Measurements from ENCODE around the gene FRMD8.

FRMD8 gene

GRCh38 chr11:65459552-65459951, 73.1 kb downstream of the FRMD8 start:
- Histone ChIP-seq H3K9ac (ENCODE audit: low read length) (no peak overlapping the region), H3K4me3 (ENCODE audit: low read depth, low read length, poor library complexity, severe bottlenecking) (no peak overlapping the region), H3K36me3 (ENCODE audit: insufficient read depth, low read length) (peaks cover 15% of the 10 kb centered on the region), H2AFZ (ENCODE audit: low read length) (no peak overlapping the region), H4K20me1 (ENCODE audit: insufficient read depth, low read length) (no peaks in the 10 kb centered on the region), H3F3A (ENCODE audit: insufficient read depth, low read length) (no peaks in the 10 kb centered on the region), H3K4me1 (ENCODE audit: insufficient read depth, low read length, severe bottlenecking) (peaks cover 41% of the 10 kb centered on the region), H3K9me3 (ENCODE audit: low read length) (no peaks in the 10 kb centered on the region), H3K4me2 (ENCODE audit: low read length) (no peak overlapping the region), H3K79me2 (ENCODE audit: insufficient read depth, low read length) (peaks cover 8% of the 10 kb centered on the region), H3K9me2 (ENCODE audit: low read depth, low read length) (no peaks in the 10 kb centered on the region), H3K27me3 (ENCODE audit: insufficient read depth, low read length) (no peaks in the 10 kb centered on the region), H3K27ac (ENCODE audit: low read depth, low read length, poor library complexity, severe bottlenecking) (no peak overlapping the region)
- no peak for TF ChIP-seq EZH2 (IDR thresholded peaks at IDR 0.05; ENCODE audit: borderline replicate concordance, low read length)
- TF ChIP-seq, protein P1, sequence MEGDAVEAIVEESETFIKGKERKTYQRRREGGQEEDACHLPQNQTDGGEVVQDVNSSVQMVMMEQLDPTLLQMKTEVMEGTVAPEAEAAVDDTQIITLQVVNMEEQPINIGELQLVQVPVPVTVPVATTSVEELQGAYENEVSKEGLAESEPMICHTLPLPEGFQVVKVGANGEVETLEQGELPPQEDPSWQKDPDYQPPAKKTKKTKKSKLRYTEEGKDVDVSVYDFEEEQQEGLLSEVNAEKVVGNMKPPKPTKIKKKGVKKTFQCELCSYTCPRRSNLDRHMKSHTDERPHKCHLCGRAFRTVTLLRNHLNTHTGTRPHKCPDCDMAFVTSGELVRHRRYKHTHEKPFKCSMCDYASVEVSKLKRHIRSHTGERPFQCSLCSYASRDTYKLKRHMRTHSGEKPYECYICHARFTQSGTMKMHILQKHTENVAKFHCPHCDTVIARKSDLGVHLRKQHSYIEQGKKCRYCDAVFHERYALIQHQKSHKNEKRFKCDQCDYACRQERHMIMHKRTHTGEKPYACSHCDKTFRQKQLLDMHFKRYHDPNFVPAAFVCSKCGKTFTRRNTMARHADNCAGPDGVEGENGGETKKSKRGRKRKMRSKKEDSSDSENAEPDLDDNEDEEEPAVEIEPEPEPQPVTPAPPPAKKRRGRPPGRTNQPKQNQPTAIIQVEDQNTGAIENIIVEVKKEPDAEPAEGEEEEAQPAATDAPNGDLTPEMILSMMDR (IDR thresholded peaks at IDR 0.05; ENCODE audit: low read length): no peak

Measured in OCI-LY1 (cell line).